BLaER1 treated with 17β-estradiol and CSF1 and Interleukin-3, amounts not matched to agents 10 nM and 100 nM (cell line): Measurements from ENCODE around the gene GRM8.

Source experiments
- H3K27ac ChIP-seq, 11 experiments: shearing (Covaris generic); formaldehyde crosslinking; 2 replicates each; pipeline ENCODE4 v1.8.1; 2022
- H3K27me3 ChIP-seq, 11 experiments: shearing (Covaris generic); formaldehyde crosslinking; 2 replicates each; pipeline ENCODE4 v1.8.1; 2022
- H3K36me3 ChIP-seq, 11 experiments: shearing (Covaris generic); formaldehyde crosslinking; 2 replicates each; pipeline ENCODE4 v1.8.1; 2022
- H3K4me1 ChIP-seq, 10 experiments: shearing (Covaris generic); formaldehyde crosslinking; 2 replicates each; pipeline ENCODE4 v1.8.1; 2022
- H3K4me2 ChIP-seq, 11 experiments: shearing (Covaris generic); formaldehyde crosslinking; 2 replicates each; pipeline ENCODE4 v1.8.1; 2022
- H3K4me3 ChIP-seq, 10 experiments: shearing (Covaris generic); formaldehyde crosslinking; 2 replicates each; pipeline ENCODE4 v1.8.1; 2022
- H3K9ac ChIP-seq, 11 experiments: shearing (Covaris generic); formaldehyde crosslinking; 2 replicates each; pipeline ENCODE4 v1.8.1; 2022
- H3K9me3 ChIP-seq, 11 experiments: shearing (Covaris generic); formaldehyde crosslinking; replicated peaks in 1 of 11; 2 replicates each; pipeline ENCODE4 v1.8.1; 2022
- H4K20me1 ChIP-seq, 11 experiments: shearing (Covaris generic); formaldehyde crosslinking; 2 replicates each; pipeline ENCODE4 v1.8.1; 2022
- Cebpa-rat ChIP-seq, 11 experiments: shearing (Covaris generic); IDR thresholded peaks; 2 replicates each; pipeline ENCODE4 v1.8.1; 2022

Gene GRM8

GRCh38 chr7:127162366-127162765 lies 90.4 kb downstream of the GRM8 start:
- Histone ChIP-seq H3K36me3 (no peaks in the 10 kb centered on the region), H3K4me3 (no peak overlapping the region), H3K4me1 (peaks cover 0 to 13% (median 9%) of the 10 kb centered on the region in 10 experiments; a peak in 11 of 20 replicates), H4K20me1 (no peaks in the 10 kb centered on the region), H3K9me3 (no peaks in the 10 kb centered on the region), H3K27ac (no peak overlapping the region), H3K4me2 (no peak overlapping the region), H3K27me3 (no peaks in the 10 kb centered on the region), H3K9ac (no peak overlapping the region)
- TF ChIP-seq Cebpa-rat (IDR thresholded peaks at IDR 0.05): no peak

DNA sequence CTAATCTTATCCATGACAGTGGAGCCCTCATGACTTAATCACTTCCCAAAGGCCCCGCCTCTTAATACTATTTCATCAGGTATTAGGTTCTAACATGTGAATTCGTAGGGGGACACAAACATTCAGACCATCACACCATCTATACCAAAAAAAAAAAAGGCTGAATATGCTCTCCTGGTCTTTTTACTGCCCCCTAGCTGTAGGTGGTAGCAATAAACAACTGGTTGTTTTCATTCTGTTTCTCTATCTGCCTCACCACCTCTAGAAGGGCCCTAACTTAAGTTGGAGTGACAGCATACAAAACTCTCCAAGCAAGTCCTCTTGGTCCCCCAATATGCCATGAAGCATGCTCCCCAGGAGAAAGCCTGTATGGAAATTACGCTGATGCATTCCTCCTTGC lies 94.1 kb downstream of the GRM8 start:
- Histone ChIP-seq H3K4me3 (no peak overlapping the region), H4K20me1 (no peaks in the 10 kb centered on the region), H3K4me2 (peak overlapping the region in 7 of 11 experiments; percentile 9 to 54 (median 39); a peak in 13 of 22 replicates), H3K27me3 (no peaks in the 10 kb centered on the region), H3K36me3 (no peaks in the 10 kb centered on the region), H3K9ac (no peak overlapping the region), H3K4me1 (peaks cover 0 to 19% (median 11%) of the 10 kb centered on the region in 10 experiments; a peak in 13 of 20 replicates), H3K9me3 (peaks cover 0 to 6% (median 0%) of the 10 kb centered on the region in 11 experiments; a peak in 4 of 22 replicates), H3K27ac (peak overlapping the region in 1 of 11 experiments; percentile 37; a peak in 1 of 22 replicates)
- TF ChIP-seq Cebpa-rat (IDR thresholded peaks at IDR 0.05): no peak

- H3K27ac ChIP-seq: no peak overlapping the region
Observed at GRCh38 chr7:127154958-127155357, 97.8 kb downstream of the GRM8 start.

GRCh38 chr7:127154101-127154500 lies 98.6 kb downstream of the GRM8 start:
- Histone ChIP-seq H3K4me3 (no peak overlapping the region), H3K9ac (no peak overlapping the region), H3K27me3 (no peaks in the 10 kb centered on the region), H3K4me2 (peak overlapping the region in 4 of 11 experiments; percentile 30 to 61 (median 37); a peak in 4 of 22 replicates), H3K4me1 (peaks cover 5 to 24% (median 16%) of the 10 kb centered on the region in 10 experiments; a peak in 18 of 20 replicates), H4K20me1 (no peaks in the 10 kb centered on the region), H3K27ac (peak overlapping the region in 8 of 11 experiments; percentile 25 to 57 (median 42); a peak in 14 of 22 replicates), H3K9me3 (peaks cover 0 to 22% (median 0%) of the 10 kb centered on the region in 11 experiments; a peak in 4 of 22 replicates), H3K36me3 (no peaks in the 10 kb centered on the region)
- no peak for TF ChIP-seq Cebpa-rat (IDR thresholded peaks at IDR 0.05)

More at GRCh38 chr7:127154958-127155357, 97.8 kb downstream of the GRM8 start:
- H3K27me3 ChIP-seq: no peaks in the 10 kb centered on the region
- no peak overlapping the region for H3K4me3 ChIP-seq
- no peak overlapping the region for H3K9ac ChIP-seq
- peaks cover 5 to 30% (median 18%) of the 10 kb centered on the region in 10 experiments; a peak in 18 of 20 replicates for H3K4me1 ChIP-seq
- H3K4me2 ChIP-seq: no peak overlapping the region
- H4K20me1 ChIP-seq: no peaks in the 10 kb centered on the region
- H3K9me3 ChIP-seq: peaks cover 0 to 22% (median 0%) of the 10 kb centered on the region in 11 experiments; a peak in 4 of 22 replicates
- no peaks in the 10 kb centered on the region for H3K36me3 ChIP-seq
- TF ChIP-seq Cebpa-rat (IDR thresholded peaks at IDR 0.05): no peak

DNA sequence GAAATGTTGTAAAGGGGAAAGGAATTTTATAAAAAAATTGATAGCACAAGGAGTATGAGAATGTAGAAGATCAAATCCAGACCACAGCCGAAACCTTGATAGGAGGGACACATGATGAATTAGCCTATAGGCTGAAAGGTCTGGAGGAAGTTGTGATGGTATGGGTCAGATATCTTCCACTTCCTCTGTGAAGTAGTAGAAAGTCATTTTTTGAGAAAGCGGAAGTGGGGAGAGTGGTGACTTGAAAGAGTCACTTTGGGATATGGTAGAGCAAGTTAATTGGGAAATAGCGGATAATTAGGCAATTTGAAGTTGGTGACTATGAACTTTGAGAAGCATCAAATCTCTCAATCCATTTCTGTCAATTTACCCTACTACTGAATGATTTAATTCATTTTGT lies 99.4 kb downstream of the GRM8 start:
- no peak overlapping the region for H3K4me3 ChIP-seq
- no peaks in the 10 kb centered on the region for H4K20me1 ChIP-seq
- H3K4me1 ChIP-seq: peaks cover 5 to 18% (median 12%) of the 10 kb centered on the region in 10 experiments; a peak in 17 of 20 replicates
- peaks cover 0 to 22% (median 0%) of the 10 kb centered on the region in 11 experiments; a peak in 4 of 22 replicates for H3K9me3 ChIP-seq
- H3K9ac ChIP-seq: no peak overlapping the region
- no peaks in the 10 kb centered on the region for H3K27me3 ChIP-seq
- TF ChIP-seq Cebpa-rat (IDR thresholded peaks at IDR 0.05): no peak
- H3K27ac ChIP-seq: peak overlapping the region in 8 of 11 experiments; percentile 25 to 57 (median 42); a peak in 16 of 22 replicates
- peak overlapping the region in 7 of 11 experiments; percentile 14 to 61 (median 44); a peak in 13 of 22 replicates for H3K4me2 ChIP-seq
- H3K36me3 ChIP-seq: no peaks in the 10 kb centered on the region

- peak overlapping the region in 2 of 11 experiments; percentile 3 to 33; a peak in 3 of 22 replicates for H3K27ac ChIP-seq
- no peaks in the 10 kb centered on the region for H4K20me1 ChIP-seq
- H3K36me3 ChIP-seq: no peaks in the 10 kb centered on the region
- peaks cover 5 to 18% (median 12%) of the 10 kb centered on the region in 10 experiments; a peak in 17 of 20 replicates for H3K4me1 ChIP-seq
- no peak overlapping the region for H3K9ac ChIP-seq
- peak overlapping the region in 1 of 11 experiments; percentile 10; a peak in 2 of 22 replicates for H3K4me2 ChIP-seq
- TF ChIP-seq Cebpa-rat (IDR thresholded peaks at IDR 0.05): no peak
- peaks cover 0 to 22% (median 0%) of the 10 kb centered on the region in 11 experiments; a peak in 4 of 22 replicates for H3K9me3 ChIP-seq
- no peak overlapping the region for H3K4me3 ChIP-seq
- H3K27me3 ChIP-seq: no peaks in the 10 kb centered on the region
Observed at GRCh38 chr7:127152423-127152822, 100.3 kb downstream of the GRM8 start.

GRCh38 chr7:127151379-127151778 lies 101.4 kb downstream of the GRM8 start:
- no peaks in the 10 kb centered on the region for H3K36me3 ChIP-seq
- H3K4me3 ChIP-seq: no peak overlapping the region
- H3K27me3 ChIP-seq: no peaks in the 10 kb centered on the region
- no peak overlapping the region for H3K9ac ChIP-seq
- H3K9me3 ChIP-seq: peaks cover 0 to 22% (median 0%) of the 10 kb centered on the region in 11 experiments; a peak in 4 of 22 replicates
- H3K4me2 ChIP-seq: 0 out of 22 replicates have a peak overlapping the region, but pooled peaks of 1 of the 11 experiments have one; percentile 10
- no peaks in the 10 kb centered on the region for H4K20me1 ChIP-seq
- no peak overlapping the region for H3K27ac ChIP-seq
- TF ChIP-seq Cebpa-rat (IDR thresholded peaks at IDR 0.05): no peak
- H3K4me1 ChIP-seq: peaks cover 5 to 18% (median 12%) of the 10 kb centered on the region in 10 experiments; a peak in 17 of 20 replicates

- no peaks in the 10 kb centered on the region for H4K20me1 ChIP-seq
- no peak for TF ChIP-seq Cebpa-rat (IDR thresholded peaks at IDR 0.05)
- peaks cover 0 to 22% (median 0%) of the 10 kb centered on the region in 11 experiments; a peak in 4 of 22 replicates for H3K9me3 ChIP-seq
- H3K4me1 ChIP-seq: peaks cover 5 to 18% (median 12%) of the 10 kb centered on the region in 10 experiments; a peak in 17 of 20 replicates
- no peaks in the 10 kb centered on the region for H3K36me3 ChIP-seq
- no peaks in the 10 kb centered on the region for H3K27me3 ChIP-seq
- no peak overlapping the region for H3K4me2 ChIP-seq
- no peak overlapping the region for H3K4me3 ChIP-seq
- no peak overlapping the region for H3K9ac ChIP-seq
- no peak overlapping the region for H3K27ac ChIP-seq
Observed at GRCh38 chr7:127150543-127150942, 102.2 kb downstream of the GRM8 start.

- Histone ChIP-seq H3K36me3 (no peaks in the 10 kb centered on the region), H3K27me3 (no peaks in the 10 kb centered on the region), H3K4me1 (peaks cover 0 to 5% (median 0%) of the 10 kb centered on the region in 10 experiments; a peak in 4 of 20 replicates), H3K27ac (no peak overlapping the region), H3K9ac (no peak overlapping the region), H3K9me3 (no peaks in the 10 kb centered on the region), H3K4me2 (no peak overlapping the region), H4K20me1 (no peaks in the 10 kb centered on the region), H3K4me3 (no peak overlapping the region)
- no peak for TF ChIP-seq Cebpa-rat (IDR thresholded peaks at IDR 0.05)
Observed at GRCh38 chr7:127146746-127147536, 105.8 kb downstream of the GRM8 start.
